Osteoblast (primary cell): ENCODE results near the gene PPFIA2. TPM values are rescaled to one million over a fixed set of nuclear protein-coding genes. Genes with fewer than 3 reads are reported as not detected.

Experiments used
- DNase-seq: peaks from one replicate; pipeline ENCODE4 v3.0.0; 2011; ENCODE audit warnings: low spot score, mixed read lengths; ENCODE audit not compliant: insufficient read length; ENCODE audit errors: missing footprints
- H2AFZ ChIP-seq: 2 replicates; pipeline ENCODE4 v1.6.0; 2011; ENCODE audit warnings: mild to moderate bottlenecking, low read length
- H3K27ac ChIP-seq: 2 replicates; pipeline ENCODE4 v1.5.1; 2011; ENCODE audit warnings: mild to moderate bottlenecking, low read depth, low read length, moderate library complexity
- H3K27me3 ChIP-seq: 2 replicates; pipeline ENCODE4 v1.6.0; 2012; ENCODE audit warnings: mild to moderate bottlenecking, control low read depth, inconsistent platforms, low read length, moderate library complexity; ENCODE audit not compliant: insufficient read depth
- H3K36me3 ChIP-seq: 2 replicates; pipeline ENCODE4 v1.5.1; 2011; ENCODE audit warnings: mild to moderate bottlenecking, low read length, control low read depth, moderate library complexity; ENCODE audit not compliant: insufficient read depth
- H3K4me1 ChIP-seq: 2 replicates; pipeline ENCODE4 v1.5.1; 2011; ENCODE audit warnings: mild to moderate bottlenecking, low read length, control low read depth, moderate library complexity; ENCODE audit not compliant: insufficient read depth
- H3K4me2 ChIP-seq: 2 replicates; pipeline ENCODE4 v1.6.0; 2011; ENCODE audit warnings: mild to moderate bottlenecking, low read length; ENCODE audit not compliant: insufficient read depth
- H3K4me3 ChIP-seq: fragments of 200-600 bp; sonication (generic); 3 replicates; pipeline ENCODE4 v1.5.1; 2012; ENCODE audit warnings: mild to moderate bottlenecking, low read length, inconsistent platforms; ENCODE audit not compliant: insufficient read depth
- H3K79me2 ChIP-seq: 2 replicates; pipeline ENCODE4 v1.6.0; 2012; ENCODE audit warnings: mild to moderate bottlenecking, low read length, control low read depth, inconsistent platforms; ENCODE audit not compliant: insufficient read depth
- H3K9me3 ChIP-seq: 2 replicates; pipeline ENCODE4 v1.5.1; 2011; ENCODE audit warnings: low read depth, low read length, control low read depth
- H4K20me1 ChIP-seq: 2 replicates; pipeline ENCODE4 v1.6.0; 2012; ENCODE audit warnings: mild to moderate bottlenecking, low read length, control low read depth; ENCODE audit not compliant: insufficient read depth
- CTCF ChIP-seq: IDR thresholded peaks from 2 replicates; pipeline ENCODE4 v1.5.1; 2011; ENCODE audit warnings: mild to moderate bottlenecking, low read depth, low read length, moderate library complexity; ENCODE audit errors: extremely low read depth
- total RNA-seq: library from RNA; depleted of rRNA; stranded (reverse); fragments of >200 nt; gene quantifications from 2 replicates; pipeline ENCODE4 v1.2.3, GENCODE V29; 2012

Gene PPFIA2
- total RNA-seq, 1 donor, result 3.3 TPM

- no peak overlapping the region for H3K4me3 ChIP-seq
- no peaks in the 10 kb centered on the region for H3K36me3 ChIP-seq
- H3K79me2 ChIP-seq, result no peaks in the 10 kb centered on the region
- no peak overlapping the region for H3K27ac ChIP-seq
- H3K27me3 ChIP-seq, result no peaks in the 10 kb centered on the region
- H3K4me2 ChIP-seq, result no peak overlapping the region
- no peak for DNase-seq
- H4K20me1 ChIP-seq, result no peaks in the 10 kb centered on the region
- no peak for TF ChIP-seq CTCF
- no peaks in the 10 kb centered on the region for H3K9me3 ChIP-seq
- no peak overlapping the region for H2AFZ ChIP-seq
- peaks cover 5% of the 10 kb centered on the region for H3K4me1 ChIP-seq
These were observed 506.9 kb downstream of the PPFIA2 start for GRCh38 chr12:81252228-81252627.

DNA sequence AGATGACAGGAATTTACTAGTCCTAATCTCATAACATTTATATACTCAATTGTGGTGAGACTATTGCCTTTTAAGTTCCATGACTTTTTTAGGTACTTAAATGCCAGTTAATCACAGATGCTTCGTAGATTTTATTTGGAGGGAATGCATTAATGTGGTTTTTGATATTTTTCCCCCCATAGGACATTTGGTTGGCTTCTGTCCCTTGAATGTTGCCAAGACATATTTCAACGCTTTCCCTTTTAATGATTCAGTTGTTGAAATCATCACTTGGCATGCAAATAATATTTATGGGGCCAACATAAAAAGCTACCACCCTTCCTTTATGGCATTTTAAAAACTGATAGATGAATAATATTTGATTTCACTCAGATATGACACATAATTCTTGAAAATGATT is 509.2 kb downstream of the PPFIA2 start:
- H3K79me2 ChIP-seq, result no peaks in the 10 kb centered on the region
- peaks cover 15% of the 10 kb centered on the region for H3K4me1 ChIP-seq
- H4K20me1 ChIP-seq, result no peaks in the 10 kb centered on the region
- TF ChIP-seq CTCF, result no peak
- H3K4me2 ChIP-seq, result no peak overlapping the region
- H3K36me3 ChIP-seq, result no peaks in the 10 kb centered on the region
- H3K4me3 ChIP-seq, result no peak overlapping the region
- DNase-seq, result no peak
- H2AFZ ChIP-seq, result no peak overlapping the region
- no peak overlapping the region for H3K27ac ChIP-seq
- no peaks in the 10 kb centered on the region for H3K9me3 ChIP-seq
- H3K27me3 ChIP-seq, result no peaks in the 10 kb centered on the region

- H3K4me3 ChIP-seq, result no peak overlapping the region
- no peaks in the 10 kb centered on the region for H4K20me1 ChIP-seq
- H3K4me2 ChIP-seq, result no peak overlapping the region
- TF ChIP-seq CTCF, result no peak
- H3K36me3 ChIP-seq, result no peaks in the 10 kb centered on the region
- peak overlapping the region; percentile 45 for H2AFZ ChIP-seq
- H3K27ac ChIP-seq, result no peak overlapping the region
- no peaks in the 10 kb centered on the region for H3K9me3 ChIP-seq
- H3K27me3 ChIP-seq, result no peaks in the 10 kb centered on the region
- peak; percentile 29 for DNase-seq
- peaks cover 15% of the 10 kb centered on the region for H3K4me1 ChIP-seq
- no peaks in the 10 kb centered on the region for H3K79me2 ChIP-seq
These were observed 513.1 kb downstream of the PPFIA2 start for GRCh38 chr12:81245907-81246570.

- Histone ChIP-seq H3K4me2 (no peak overlapping the region), H3K27ac (no peak overlapping the region), H3K4me3 (no peak overlapping the region), H3K27me3 (no peaks in the 10 kb centered on the region), H3K79me2 (no peaks in the 10 kb centered on the region), H3K36me3 (no peaks in the 10 kb centered on the region), H3K9me3 (no peaks in the 10 kb centered on the region), H4K20me1 (no peaks in the 10 kb centered on the region), H2AFZ (no peak overlapping the region), H3K4me1 (peaks cover 15% of the 10 kb centered on the region)
- peak; percentile 39 for DNase-seq
- no peak for TF ChIP-seq CTCF
These were observed 513.7 kb downstream of the PPFIA2 start for GRCh38 chr12:81245458-81245857.
